Heart right ventricle (tissue), 16 donors: ENCODE measurements around the gene RAD50. TPM values are rescaled to one million over a fixed set of nuclear protein-coding genes. Genes with fewer than 3 reads are reported as not detected.
"Not testable (repeated sequence)": the region's sequence is repeated elsewhere in the genome, so short reads cannot be mapped to it uniquely, and the experiment has no call there.

Experiments used
- ATAC-seq, 8 donors: fragments of 200-7000 bp; cut with Tn5 transposase; one replicate each; pipeline ENCODE4 v1.9.1; 2020; ENCODE audit warnings: mild to moderate bottlenecking in 8 of 8, moderate library complexity in 8 of 8, moderate number of reproducible peaks in 1 of 8
- DNase-seq, 2 donors: peaks; one replicate each; pipeline ENCODE4 v3.0.0-alpha.2; 2020
- H3K27ac ChIP-seq, 10 donors: fragments of 200-600 bp; sonication (generic) in 2 of 10; one replicate each; pipeline versions ENCODE4 v1.5.0 to v1.8.0; 2020 to 2022; ENCODE audit warnings: mild to moderate bottlenecking in 3 of 10
- H3K27me3 ChIP-seq, 7 donors: fragments of 200-600 bp; one replicate each; pipeline ENCODE4 v1.8.0; 2021 to 2022; ENCODE audit warnings: mild to moderate bottlenecking in 2 of 7
- H3K36me3 ChIP-seq, 9 donors: fragments of 200-600 bp; sonication (generic) in 1 of 9; one replicate each; pipeline versions ENCODE4 v1.5.0 to v1.8.0; 2020 to 2022; ENCODE audit warnings: mild to moderate bottlenecking in 2 of 9
- H3K4me1 ChIP-seq, 9 donors: fragments of 200-600 bp; sonication (generic) in 1 of 9; one replicate each; pipeline versions ENCODE4 v1.5.0 to v1.8.0; 2020 to 2022; ENCODE audit warnings: mild to moderate bottlenecking in 4 of 9
- H3K4me3 ChIP-seq, 10 donors: fragments of 200-600 bp; sonication (generic) in 2 of 10; one replicate each; pipeline versions ENCODE4 v1.5.0 to v1.8.0; 2020 to 2022; ENCODE audit warnings: mild to moderate bottlenecking in 7 of 10, moderate library complexity in 2 of 10
- H3K9me3 ChIP-seq, 11 donors: fragments of 200-600 bp in 10 of 11; sonication (generic) in 2 of 11; one replicate each; pipeline versions ENCODE4 v1.5.0 to v1.8.0; 2013 to 2022; ENCODE audit warnings: mild to moderate bottlenecking in 2 of 11, control low read depth in 1 of 11, moderate library complexity in 1 of 11
- CTCF ChIP-seq, 9 donors: fragments of 200-600 bp; sonication (generic) in 2 of 9; IDR thresholded peaks; one replicate each; pipeline versions ENCODE4 v1.5.0 to v1.8.0; 2021 to 2022; ENCODE audit warnings: antibody characterized with exemption in 9 of 9, mild to moderate bottlenecking in 5 of 9, moderate library complexity in 1 of 9
- WGBS, 2 donors: extraction: QIAGEN DNeasy Blood & Tissue Kit; methylation state at CpG; one replicate each; pipeline ENCODE4 v1.1.7; 2013; ENCODE audit warnings: inconsistent platforms in 1 of 2; 5-methylcytosine and 5-hydroxymethylcytosine counted together
- intact Hi-C, 10 donors: fragments of 100-400 bp; cut with DNase I; formaldehyde crosslinking; loops; one replicate each; pipeline versions ENCODE4 v1.11.1 to v1.14.2; 2022
- polyA plus RNA-seq, 2 donors: library from polyadenylated mRNA; stranded (reverse); fragments of 200-250 nt; gene quantifications; one replicate each; pipeline ENCODE4 v1.2.3, GENCODE V29; 2013
- total RNA-seq, 10 donors: library from RNA; stranded (reverse); fragmentation: NEBNext Ultra II Directional in 3 of 10; extraction: Animal tissue kit (Norgen Biotek cat#: 25700) in 3 of 10; gene quantifications; one replicate each; pipeline versions ENCODE4 v1.2.1 to v1.2.4, GENCODE V29; 2021 to 2023
- donor health status: Arrhythmogenic right ventricular cardiomyopathy.
- donor health status: ischemic (EF 13 %, LVEDD 7.1; RV severe dilation, severe dysfunction).
- donor health status: healthy with polysubstance abuse.
- donor health status: DM: no; HTN: yes; CAD: no.
- donor health status: DM: no; HTN: no; CAD: no.
- donor health status: ischemic (EF 25% LVEDD 6.9; RV normal size, moderate dysfunction).
- donor health status: ischemic (EF 25% LVEDD 5.7; RV mildly dilated, moderate dysfunction).
- donor health status: healthy.
- donor health status: DM: yes; HTN: yes; CAD: no.
- donor health status: Ischemic cardiomyopathy.
- donor health status: ischemic (EF 35%, LVEDD 5.7; RV mildly dilated, moderate dysfunction).
- donor health status: nonischemic (EF 11% LVEDD 7.7; RV severe dilation, severe dysfunction).
- donor health status: DM: yes; HTN: yes; CAD: no.
- donor health status: PGD.
- donor health status: ischemic (EF 29% LVEDD 5.4; RV normal size, mild dysfunction).
- donor health status: nonischemic (EF 23%, LVEDD 6.1; RV moderate dilation, normal function).

Gene RAD50
- total and polyA plus RNA-seq, 12 donors = 6.8 to 38.5 (median 31.8) TPM

GRCh38 chr5:132561601-132562000 lies 4.8 kb downstream of the RAD50 start:
- ATAC-seq (no peak), DNase-seq (no peak)
- 95% methylated on average over 3 of the region's 3 CpGs for WGBS, 2 donors
- Histone ChIP-seq H3K9me3 (peaks cover 0 to 19% (median 5%) of the 10 kb centered on the region in 11 donors), H3K4me1 (peaks cover 0 to 22% (median 14%) of the 10 kb centered on the region in 9 donors), H3K4me3 (no peak overlapping the region), H3K27ac (no peak overlapping the region), H3K36me3 (peaks cover 0 to 72% (median 12%) of the 10 kb centered on the region in 9 donors), H3K27me3 (no peaks in the 10 kb centered on the region)
- no peak for TF ChIP-seq CTCF (IDR thresholded peaks at IDR 0.05)
- intact Hi-C loops = no loop called here

GRCh38 chr5:132564555-132564954 lies 7.8 kb downstream of the RAD50 start:
- peaks cover 0 to 95% (median 12%) of the 10 kb centered on the region in 9 donors for H3K36me3 ChIP-seq
- 97 to 100% methylated on average over 2 of the region's 2 CpGs for WGBS, 2 donors
- H3K4me1 ChIP-seq, DNase-seq, H3K4me3 ChIP-seq, H3K27me3 ChIP-seq, H3K27ac ChIP-seq, ATAC-seq, intact Hi-C loops: not testable (repeated sequence)
- H3K9me3 ChIP-seq = peaks cover 0 to 19% (median 5%) of the 10 kb centered on the region in 11 donors

- no peak for TF ChIP-seq CTCF (IDR thresholded peaks at IDR 0.05)
- no peak overlapping the region for H3K4me3 ChIP-seq
- H3K4me1 ChIP-seq = no peaks in the 10 kb centered on the region
- H3K27me3 ChIP-seq = no peaks in the 10 kb centered on the region
- H3K36me3 ChIP-seq = peaks cover 0 to 82% (median 12%) of the 10 kb centered on the region in 9 donors
- ATAC-seq (no peak), DNase-seq (no peak)
- intact Hi-C loops = no loop called here
- WGBS, 2 donors = 93 to 97% methylated on average over 1 of the region's 1 CpG
- peaks cover 0 to 19% (median 5%) of the 10 kb centered on the region in 11 donors for H3K9me3 ChIP-seq
- no peak overlapping the region for H3K27ac ChIP-seq
Measured at GRCh38 chr5:132566657-132567056, 9.9 kb downstream of the RAD50 start.

GRCh38 chr5:132576123-132576522 lies 19.3 kb downstream of the RAD50 start:
- H3K4me1 ChIP-seq = no peaks in the 10 kb centered on the region
- DNase-seq (no peak), ATAC-seq (no peak)
- whole genome bisulfite sequencing, 2 donors = 95 to 97% methylated on average over 1 of the region's 1 CpG
- H3K9me3 ChIP-seq = no peaks in the 10 kb centered on the region
- intact Hi-C loops = no loop called here
- H3K27me3 ChIP-seq = no peaks in the 10 kb centered on the region
- no peak overlapping the region for H3K27ac ChIP-seq
- H3K4me3 ChIP-seq = no peak overlapping the region
- peaks cover 0 to 72% (median 23%) of the 10 kb centered on the region in 9 donors for H3K36me3 ChIP-seq
- TF ChIP-seq CTCF (IDR thresholded peaks at IDR 0.05) = no peak

GRCh38 chr5:132584560-132584959 lies 27.8 kb downstream of the RAD50 start:
- H3K36me3 ChIP-seq = peaks cover 0 to 98% (median 39%) of the 10 kb centered on the region in 9 donors
- H3K4me3 ChIP-seq, ATAC-seq, H3K27me3 ChIP-seq, H3K4me1 ChIP-seq, H3K27ac ChIP-seq, intact Hi-C loops, H3K9me3 ChIP-seq, DNase-seq: not testable (repeated sequence)
- 100% methylated on average over 2 of the region's 2 CpGs for WGBS, 2 donors
